NCI-H1694 (cell line): Measurements from ENCODE around the gene CAND2.
"Not testable (repeated sequence)": the region's sequence is repeated elsewhere in the genome, so short reads cannot be mapped to it uniquely, and the experiment has no call there.

Experiments
- DNase-seq: peaks from one replicate; lab custom pipeline; 2025; lab: John Stamatoyannopoulos, UW

Gene CAND2

GRCh38 chr3:12862387-12862786 lies 65.9 kb downstream of the CAND2 start:
- no peak for DNase-seq

DNA sequence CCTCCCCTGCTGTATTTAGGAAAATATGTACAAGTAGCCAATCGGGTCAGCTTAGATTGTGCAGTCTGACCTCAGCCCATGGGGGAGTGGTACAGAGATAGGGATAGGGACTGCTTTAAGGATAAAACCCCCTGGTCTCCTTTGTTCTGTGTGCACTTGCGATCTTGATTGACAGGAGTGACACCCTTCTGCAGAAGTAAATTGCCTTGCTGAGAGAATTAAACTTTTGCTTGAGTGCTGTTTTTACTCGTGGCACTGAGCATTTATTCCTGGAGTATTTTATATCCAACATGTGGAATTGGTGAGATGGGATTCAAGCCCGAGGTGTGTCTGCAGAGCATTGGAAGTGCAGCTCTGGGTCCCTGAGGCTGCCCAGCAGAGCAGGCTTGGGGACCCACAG lies 68.8 kb downstream of the CAND2 start:
- DNase-seq: no peak

DNA sequence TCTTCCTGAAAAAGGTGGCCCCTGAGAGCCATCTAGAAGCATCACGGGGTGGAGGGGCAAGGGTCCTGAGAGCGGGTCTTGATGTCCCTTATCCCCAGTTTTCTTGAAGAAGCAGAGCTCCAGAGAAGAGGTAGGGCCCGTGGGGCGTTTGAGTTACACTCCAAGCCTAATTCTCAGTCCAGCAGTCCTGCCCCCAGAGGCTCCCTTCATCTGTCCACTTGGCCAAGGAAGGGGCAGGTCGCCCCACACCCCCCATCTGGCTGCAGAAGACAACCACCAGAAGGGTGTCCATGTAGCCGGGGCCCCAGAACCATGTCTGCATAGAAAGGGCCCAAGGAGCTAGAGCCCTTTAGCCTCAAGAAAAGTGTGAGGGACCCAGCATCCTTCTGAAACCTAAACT lies 70.4 kb downstream of the CAND2 start:
- DNase-seq: no peak

DNA sequence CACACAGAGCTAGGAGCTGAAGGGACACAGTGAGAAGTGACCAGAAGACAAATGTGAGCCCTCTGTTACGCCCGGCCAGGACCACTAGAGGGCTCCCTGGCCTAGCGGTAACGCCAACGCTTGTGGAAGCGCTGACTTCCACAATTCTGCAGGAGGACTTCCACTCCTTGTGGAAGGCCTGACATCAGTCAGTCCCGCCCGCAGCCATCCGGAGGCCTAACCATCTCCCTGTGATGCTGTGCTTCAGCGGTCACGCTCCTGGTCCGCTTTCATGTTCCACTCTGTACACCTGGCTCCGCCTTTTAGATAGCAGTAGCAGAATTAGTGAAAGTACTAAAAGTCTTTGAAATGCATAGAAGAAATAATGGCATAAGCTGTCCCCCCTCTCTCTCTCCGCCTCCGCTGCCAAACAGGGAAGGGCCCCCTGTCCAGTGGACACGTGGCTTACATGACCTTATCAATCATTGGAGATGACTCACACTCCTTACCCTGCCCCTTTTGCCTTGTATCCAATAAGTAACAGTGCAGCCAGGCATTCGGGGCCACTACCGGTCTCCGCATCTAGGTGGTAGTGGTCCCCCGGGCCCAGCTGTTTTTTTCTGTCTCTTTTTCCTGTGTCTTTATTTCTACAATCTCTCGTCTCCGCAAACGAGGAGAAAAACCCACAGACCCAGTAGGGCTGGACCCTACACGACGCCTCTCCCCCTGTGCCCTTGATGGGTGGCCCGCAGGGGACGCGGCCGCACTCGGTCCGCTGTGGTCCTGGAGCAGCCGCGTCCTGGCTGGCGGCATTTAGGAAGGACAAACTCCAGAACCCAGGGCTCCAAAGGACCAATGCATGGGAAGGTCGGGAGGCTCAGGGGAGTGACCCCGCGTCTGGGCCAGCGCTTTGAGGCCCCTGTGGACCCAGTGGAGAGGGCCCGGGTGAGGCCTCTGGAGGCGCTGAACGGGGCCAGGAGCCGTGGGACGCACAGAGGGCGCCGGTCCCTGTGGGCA lies 71.9 kb downstream of the CAND2 start:
- DNase-seq: no peak

- no peak for DNase-seq
These were observed 72.6 kb downstream of the CAND2 start for GRCh38 chr3:12869035-12869621.

DNA sequence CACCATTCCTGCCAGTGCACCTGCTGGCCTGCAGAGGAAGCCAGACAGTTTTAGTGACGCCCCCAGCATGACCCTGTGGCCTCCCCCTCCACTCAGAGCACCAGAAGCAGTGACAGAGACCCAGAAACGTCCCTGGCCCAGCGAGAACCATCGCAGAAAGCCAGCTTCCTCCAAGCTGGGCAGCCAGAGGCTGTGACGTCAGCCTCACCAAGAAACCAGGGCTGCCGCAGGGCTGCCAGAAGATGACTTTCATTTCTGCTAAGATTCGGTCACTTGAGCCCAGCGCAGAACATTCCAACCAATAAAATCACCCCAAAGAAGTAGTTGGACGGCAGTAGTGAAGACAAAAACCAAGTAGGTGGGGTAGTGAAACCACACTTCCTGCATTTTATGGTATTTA lies 74.5 kb downstream of the CAND2 start:
- no peak for DNase-seq

- DNase-seq: no peak
These were observed 75.0 kb downstream of the CAND2 start for GRCh38 chr3:12871404-12871983.

- no peak for DNase-seq
These were observed 79.7 kb downstream of the CAND2 start for GRCh38 chr3:12875857-12876836.

- DNase-seq: no peak
These were observed 80.6 kb downstream of the CAND2 start for GRCh38 chr3:12877040-12877439.

DNA sequence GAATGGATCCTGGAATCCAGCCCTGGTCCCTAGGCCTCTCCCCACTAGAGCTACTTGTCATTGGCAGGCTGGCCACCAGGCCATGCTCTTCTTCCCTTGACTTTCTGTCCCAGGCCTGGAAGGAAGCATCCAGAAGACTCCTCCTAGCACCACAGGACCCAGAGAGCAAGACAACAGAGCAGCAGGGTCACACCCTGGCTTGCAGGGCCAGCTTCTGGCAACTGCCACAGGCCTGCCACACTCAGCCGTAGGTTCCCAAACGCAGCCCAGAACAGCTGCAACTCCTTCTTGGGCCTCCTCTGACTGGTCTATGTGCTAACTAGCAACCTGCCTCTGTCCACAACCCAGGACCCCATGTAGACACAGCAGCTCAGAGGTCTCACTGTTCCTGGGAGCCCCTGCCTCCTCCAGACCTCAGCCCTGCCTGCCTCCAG lies 81.7 kb downstream of the CAND2 start:
- no peak for DNase-seq

- not testable (repeated sequence) for DNase-seq
These were observed 82.3 kb downstream of the CAND2 start for GRCh38 chr3:12878758-12879157.

DNA sequence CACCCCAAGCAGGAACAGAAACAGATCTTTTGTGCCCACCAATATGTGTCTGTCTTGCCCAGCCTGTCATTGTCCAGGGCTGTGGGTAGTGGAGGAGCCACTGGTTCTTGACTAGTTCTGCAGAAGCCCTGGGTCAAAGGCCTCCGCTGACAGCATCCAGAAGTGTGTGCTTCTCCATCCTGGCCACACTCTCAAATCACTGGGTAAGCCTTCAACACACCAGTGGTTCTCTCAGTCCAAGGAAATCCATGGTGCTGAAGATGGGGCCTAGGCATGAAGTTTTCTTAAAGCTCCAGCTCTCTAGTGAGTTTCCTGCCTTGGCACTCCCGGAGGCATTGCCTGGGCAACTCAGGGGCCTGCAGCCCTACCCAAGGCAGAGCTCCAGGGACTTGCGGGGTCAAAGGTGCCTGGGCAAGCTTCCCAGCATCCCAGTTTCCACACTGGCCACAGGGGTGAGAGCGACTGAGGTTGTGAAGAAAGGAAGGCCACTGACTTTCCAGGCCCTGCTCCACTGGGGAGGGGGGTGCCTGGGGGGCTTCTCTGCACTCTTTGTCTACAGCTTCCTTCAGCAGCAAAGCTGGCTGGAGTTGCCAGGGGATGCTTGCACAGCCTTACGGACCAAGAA lies 82.8 kb downstream of the CAND2 start:
- DNase-seq: no peak

DNA sequence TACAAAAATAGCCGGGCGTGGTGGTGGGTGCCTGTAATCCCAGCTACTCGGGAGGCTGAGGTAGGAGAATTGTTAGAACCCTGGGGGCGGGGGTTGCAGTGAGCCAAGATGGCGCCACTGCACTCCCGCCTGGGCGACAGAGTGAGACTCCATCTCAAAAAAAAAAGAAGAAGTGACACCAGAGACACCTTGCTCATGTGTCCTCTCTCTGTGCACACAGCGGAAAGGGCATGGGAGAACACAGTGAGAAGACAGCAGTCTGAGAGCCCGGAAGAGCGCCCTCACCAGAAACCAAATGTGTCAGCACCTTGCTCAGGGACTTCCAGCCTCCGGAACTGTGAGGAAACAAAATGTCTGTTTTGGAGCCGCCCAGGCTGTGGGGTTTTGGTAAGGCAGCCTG lies 85.4 kb downstream of the CAND2 start:
- not testable (repeated sequence) for DNase-seq

- DNase-seq: no peak
These were observed 86.1 kb downstream of the CAND2 start for GRCh38 chr3:12882336-12883310.

GRCh38 chr3:12884186-12884680 lies 87.8 kb downstream of the CAND2 start:
- no peak for DNase-seq
